ENCODE results near the gene TRAF2.

Gene TRAF2

GRCh38 chr9:136858844-136859757, 27.2 kb upstream of the TRAF2 start (continued):
- TF ChIP-seq ARNTL (CRISPR knock-in tag; IDR thresholded peaks at IDR 0.05; ENCODE audit: borderline replicate concordance, low read depth), result no peak
- TF ChIP-seq ZNF8 (CRISPR knock-in tag; IDR thresholded peaks at IDR 0.05), result no peak
- no peak for TF ChIP-seq ZFP30 (CRISPR knock-in tag; IDR thresholded peaks at IDR 0.05)
- no peak for TF ChIP-seq BACH2 (CRISPR knock-in tag; IDR thresholded peaks at IDR 0.05; ENCODE audit: borderline replicate concordance)
- TF ChIP-seq SNAI2 (CRISPR knock-in tag; IDR thresholded peaks at IDR 0.05), result no peak
- TF ChIP-seq ZNF70 (CRISPR knock-in tag; IDR thresholded peaks at IDR 0.05), result no peak

GRCh38 chr9:136860529-136860928, 25.8 kb upstream of the TRAF2 start:
- TF ChIP-seq ISL1 (CRISPR knock-in tag; IDR thresholded peaks at IDR 0.05) (no peak), PATZ1 (CRISPR knock-in tag; IDR thresholded peaks at IDR 0.05; ENCODE audit: borderline replicate concordance) (no peak), PPARA (CRISPR knock-in tag; IDR thresholded peaks at IDR 0.05; ENCODE audit: borderline replicate concordance) (no peak), CSRNP3 (CRISPR knock-in tag; IDR thresholded peaks at IDR 0.05) (no peak), TOX (CRISPR knock-in tag; IDR thresholded peaks at IDR 0.05; ENCODE audit: borderline replicate concordance) (no peak), SNAI2 (CRISPR knock-in tag; IDR thresholded peaks at IDR 0.05) (no peak), ESRRG (CRISPR knock-in tag; IDR thresholded peaks at IDR 0.05) (no peak), RARB (CRISPR knock-in tag; IDR thresholded peaks at IDR 0.05) (no peak), ARNTL (CRISPR knock-in tag; IDR thresholded peaks at IDR 0.05; ENCODE audit: borderline replicate concordance, low read depth) (no peak), ZNF70 (CRISPR knock-in tag; IDR thresholded peaks at IDR 0.05) (no peak), TSHZ2 (CRISPR knock-in tag; IDR thresholded peaks at IDR 0.05) (no peak), CSDC2 (CRISPR knock-in tag; IDR thresholded peaks at IDR 0.05) (no peak), ZNF8 (CRISPR knock-in tag; IDR thresholded peaks at IDR 0.05) (no peak)
- ATAC-seq, result no peak

- no peak for ATAC-seq
- TF ChIP-seq CSRNP3 (CRISPR knock-in tag; IDR thresholded peaks at IDR 0.05) (no peak), TCF4 (CRISPR knock-in tag; IDR thresholded peaks at IDR 0.05; ENCODE audit: borderline replicate concordance) (no peak), ISL1 (CRISPR knock-in tag; IDR thresholded peaks at IDR 0.05) (no peak), ZFP30 (CRISPR knock-in tag; IDR thresholded peaks at IDR 0.05) (no peak), ZNF565 (CRISPR knock-in tag; conservative IDR thresholded peaks at IDR 0.05; ENCODE audit: low read depth) (no peak)
These were observed 25.1 kb upstream of the TRAF2 start for GRCh38 chr9:136860933-136861873.
